ENCODE measurements around the gene ARRDC4. TPM values are rescaled to one million over a fixed set of nuclear protein-coding genes. Genes with fewer than 3 reads are reported as not detected.
"Not testable (repeated sequence)": the region's sequence is repeated elsewhere in the genome, so short reads cannot be mapped to it uniquely, and the experiment has no call there.

The ARRDC4 gene
- total RNA-seq, 1 experiment from 2014 or later, result 2.1 TPM

GRCh38 chr15:97981758-97982157 is 21.3 kb downstream of the ARRDC4 start:
- ChIA-PET CTCF (no interaction called here), POLR2A (ENCODE audit: low non-redundant PET) (no interaction called here)
- Histone ChIP-seq H3K36me3 (ENCODE audit: insufficient read depth, low read length, poor library complexity, severe bottlenecking) (no peaks in the 10 kb centered on the region), H3K9me3 (ENCODE audit: low read depth, low read length, poor library complexity, severe bottlenecking) (no peaks in the 10 kb centered on the region), H3K4me1 (ENCODE audit: insufficient read depth, low read length, poor library complexity, severe bottlenecking) (no peaks in the 10 kb centered on the region), H3K4me3 (ENCODE audit: low read depth, low read length, poor library complexity, severe bottlenecking) (no peak overlapping the region), H3K27ac (ENCODE audit: low read depth, low read length, poor library complexity, severe bottlenecking) (no peak overlapping the region), H3K27me3 (replicated peaks; ENCODE audit: insufficient read depth, low read depth, low read length, poor library complexity) (no peaks in the 10 kb centered on the region)
- no peak for TF ChIP-seq EZH2 (IDR thresholded peaks at IDR 0.05; ENCODE audit: borderline replicate concordance, low read depth, low read length, poor library complexity, severe bottlenecking)
- TF ChIP-seq, protein P1, sequence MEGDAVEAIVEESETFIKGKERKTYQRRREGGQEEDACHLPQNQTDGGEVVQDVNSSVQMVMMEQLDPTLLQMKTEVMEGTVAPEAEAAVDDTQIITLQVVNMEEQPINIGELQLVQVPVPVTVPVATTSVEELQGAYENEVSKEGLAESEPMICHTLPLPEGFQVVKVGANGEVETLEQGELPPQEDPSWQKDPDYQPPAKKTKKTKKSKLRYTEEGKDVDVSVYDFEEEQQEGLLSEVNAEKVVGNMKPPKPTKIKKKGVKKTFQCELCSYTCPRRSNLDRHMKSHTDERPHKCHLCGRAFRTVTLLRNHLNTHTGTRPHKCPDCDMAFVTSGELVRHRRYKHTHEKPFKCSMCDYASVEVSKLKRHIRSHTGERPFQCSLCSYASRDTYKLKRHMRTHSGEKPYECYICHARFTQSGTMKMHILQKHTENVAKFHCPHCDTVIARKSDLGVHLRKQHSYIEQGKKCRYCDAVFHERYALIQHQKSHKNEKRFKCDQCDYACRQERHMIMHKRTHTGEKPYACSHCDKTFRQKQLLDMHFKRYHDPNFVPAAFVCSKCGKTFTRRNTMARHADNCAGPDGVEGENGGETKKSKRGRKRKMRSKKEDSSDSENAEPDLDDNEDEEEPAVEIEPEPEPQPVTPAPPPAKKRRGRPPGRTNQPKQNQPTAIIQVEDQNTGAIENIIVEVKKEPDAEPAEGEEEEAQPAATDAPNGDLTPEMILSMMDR (conservative IDR thresholded peaks at IDR 0.05; ENCODE audit: low read depth, low read length), result no peak
- intact Hi-C loops (cut with micrococcal nuclease; ENCODE audit: unreplicated experiment), result no loop called here
- BruUV-seq (replicated peaks), result no TSS peak
- DNase-seq (ENCODE audit: low spot score), result no peak

GRCh38 chr15:97984157-97984556 is 23.7 kb downstream of the ARRDC4 start:
- Histone ChIP-seq H3K27ac (ENCODE audit: low read depth, low read length, poor library complexity, severe bottlenecking) (no peak overlapping the region), H3K4me1 (ENCODE audit: insufficient read depth, low read length, poor library complexity, severe bottlenecking) (no peaks in the 10 kb centered on the region), H3K27me3 (replicated peaks; ENCODE audit: insufficient read depth, low read depth, low read length, poor library complexity) (no peaks in the 10 kb centered on the region), H3K36me3 (ENCODE audit: insufficient read depth, low read length, poor library complexity, severe bottlenecking) (no peaks in the 10 kb centered on the region), H3K9me3 (ENCODE audit: low read depth, low read length, poor library complexity, severe bottlenecking) (no peaks in the 10 kb centered on the region), H3K4me3 (ENCODE audit: low read depth, low read length, poor library complexity, severe bottlenecking) (no peak overlapping the region)
- no peak for DNase-seq (ENCODE audit: low spot score)
- intact Hi-C loops (cut with micrococcal nuclease; ENCODE audit: unreplicated experiment), result no loop called here
- CTCF ChIA-PET, result no interaction called here
- BruUV-seq (replicated peaks), result no TSS peak
- TF ChIP-seq, protein P1 (conservative IDR thresholded peaks at IDR 0.05; ENCODE audit: low read depth, low read length), result no peak
- TF ChIP-seq EZH2 (IDR thresholded peaks at IDR 0.05; ENCODE audit: borderline replicate concordance, low read depth, low read length, poor library complexity, severe bottlenecking), result no peak
- POLR2A ChIA-PET (ENCODE audit: low non-redundant PET), result interaction anchor here (0.7 kb wide), 1 partner anchor 55 kb away, joined by 3 read pairs; no protein-coding TSS in a partner anchor

DNA sequence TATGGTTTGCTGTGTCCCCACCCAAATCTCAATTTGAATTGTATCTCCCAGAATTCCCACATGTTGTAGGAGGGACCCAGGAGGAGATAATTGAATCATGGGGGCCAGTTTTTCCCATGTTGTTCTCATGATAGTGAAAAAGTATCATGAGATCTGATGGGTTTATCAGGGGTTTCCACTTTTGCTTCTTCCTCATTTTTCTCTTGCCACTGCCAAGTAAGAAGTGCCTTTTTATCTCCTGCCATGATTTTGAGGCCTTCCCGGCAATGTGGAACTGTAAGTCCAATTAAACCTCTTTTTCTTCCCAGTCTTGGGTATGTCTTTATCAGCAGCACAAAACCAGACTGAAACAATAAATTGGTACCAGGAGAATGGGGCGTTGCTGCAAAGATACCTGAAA is 25.5 kb downstream of the ARRDC4 start:
- H3K36me3 ChIP-seq (ENCODE audit: insufficient read depth, low read length, poor library complexity, severe bottlenecking); H3K27ac ChIP-seq (ENCODE audit: low read depth, low read length, poor library complexity, severe bottlenecking); H3K4me1 ChIP-seq (ENCODE audit: insufficient read depth, low read length, poor library complexity, severe bottlenecking); BruUV-seq (replicated peaks); intact Hi-C loops (cut with micrococcal nuclease; ENCODE audit: unreplicated experiment); CTCF ChIA-PET; H3K4me3 ChIP-seq (ENCODE audit: low read depth, low read length, poor library complexity, severe bottlenecking); POLR2A ChIA-PET (ENCODE audit: low non-redundant PET); DNase-seq (ENCODE audit: low spot score); H3K9me3 ChIP-seq (ENCODE audit: low read depth, low read length, poor library complexity, severe bottlenecking); H3K27me3 ChIP-seq (replicated peaks; ENCODE audit: insufficient read depth, low read depth, low read length, poor library complexity): not testable (repeated sequence)

- H3K4me3 ChIP-seq (ENCODE audit: low read depth, low read length, poor library complexity, severe bottlenecking), result no peak overlapping the region
- no peaks in the 10 kb centered on the region for H3K36me3 ChIP-seq (ENCODE audit: insufficient read depth, low read length, poor library complexity, severe bottlenecking)
- H3K27ac ChIP-seq (ENCODE audit: low read depth, low read length, poor library complexity, severe bottlenecking), result no peak overlapping the region
- H3K4me1 ChIP-seq (ENCODE audit: insufficient read depth, low read length, poor library complexity, severe bottlenecking), result no peaks in the 10 kb centered on the region
- BruUV-seq (replicated peaks), result no TSS peak
- DNase-seq (ENCODE audit: low spot score), result no peak
- no peaks in the 10 kb centered on the region for H3K27me3 ChIP-seq (replicated peaks; ENCODE audit: insufficient read depth, low read depth, low read length, poor library complexity)
- POLR2A ChIA-PET (ENCODE audit: low non-redundant PET), result no interaction called here
- H3K9me3 ChIP-seq (ENCODE audit: low read depth, low read length, poor library complexity, severe bottlenecking), result no peaks in the 10 kb centered on the region
- intact Hi-C loops (cut with micrococcal nuclease; ENCODE audit: unreplicated experiment), result no loop called here
- TF ChIP-seq, protein P1 (conservative IDR thresholded peaks at IDR 0.05; ENCODE audit: low read depth, low read length), result no peak
- CTCF ChIA-PET, result no interaction called here
Measured at GRCh38 chr15:97986781-97987180, 26.3 kb downstream of the ARRDC4 start.

All from A673 (cell line).